ENCODE results near the gene TRIM24.
"Not testable (repeated sequence)": the region's sequence is repeated elsewhere in the genome, so short reads cannot be mapped to it uniquely, and the experiment has no call there.

TRIM24 gene

DNA sequence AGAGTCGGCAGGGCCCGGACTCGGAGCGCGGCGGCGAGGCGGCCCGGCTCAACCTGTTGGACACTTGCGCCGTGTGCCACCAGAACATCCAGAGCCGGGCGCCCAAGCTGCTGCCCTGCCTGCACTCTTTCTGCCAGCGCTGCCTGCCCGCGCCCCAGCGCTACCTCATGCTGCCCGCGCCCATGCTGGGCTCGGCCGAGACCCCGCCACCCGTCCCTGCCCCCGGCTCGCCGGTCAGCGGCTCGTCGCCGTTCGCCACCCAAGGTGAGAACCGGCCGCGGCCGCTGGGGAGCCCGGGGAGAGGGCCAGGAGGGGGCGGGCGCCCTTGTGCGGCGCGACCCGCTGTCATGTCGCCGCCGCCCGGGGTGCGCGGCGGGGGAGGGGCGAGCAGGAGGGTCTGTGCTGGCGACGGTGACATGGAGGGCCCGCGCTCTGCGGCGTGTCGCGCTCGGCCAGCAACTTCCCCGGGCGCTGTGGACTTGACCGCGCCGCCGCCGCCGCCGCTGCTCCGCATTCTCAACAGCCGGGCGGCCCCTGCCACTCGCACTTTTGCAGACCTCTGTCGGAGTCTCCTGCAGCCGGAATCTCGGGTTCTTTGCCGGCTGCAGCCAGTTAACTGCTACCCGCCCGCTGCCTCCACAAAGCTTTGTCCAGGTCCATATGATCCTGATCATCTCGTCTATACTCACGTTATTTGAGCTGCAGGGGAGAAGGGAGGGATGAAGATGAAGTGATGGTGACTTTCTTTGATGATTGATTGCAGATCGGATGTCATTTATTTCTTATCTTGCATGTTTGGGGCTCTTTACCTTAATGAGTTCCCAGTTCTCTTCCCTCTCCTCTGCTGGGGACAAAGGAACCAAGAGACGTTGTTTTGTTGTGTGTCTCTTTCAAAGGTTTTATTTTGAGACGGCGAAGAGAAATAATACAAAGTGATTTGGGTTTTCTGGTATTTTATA lies 869 bp downstream of the TRIM24 start:
- peak; percentile 67 for DNase-seq

DNA sequence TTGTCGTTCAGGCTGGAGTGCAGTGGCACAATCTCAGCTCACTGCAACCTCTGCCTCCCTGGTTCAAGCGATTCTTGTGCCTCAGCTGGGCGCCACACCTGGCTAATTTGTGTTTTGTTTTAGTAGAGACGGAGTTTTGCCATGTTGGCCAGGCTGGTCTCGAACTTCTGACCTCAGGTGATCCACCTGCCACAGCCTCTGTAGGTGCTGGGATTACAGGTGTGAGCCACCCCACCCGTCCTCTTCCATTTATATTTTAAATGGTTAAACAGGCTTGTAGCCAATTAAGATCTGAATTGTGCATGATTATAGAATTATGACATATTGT lies 3.2 kb downstream of the TRIM24 start:
- DNase-seq, result not testable (repeated sequence)

DNA sequence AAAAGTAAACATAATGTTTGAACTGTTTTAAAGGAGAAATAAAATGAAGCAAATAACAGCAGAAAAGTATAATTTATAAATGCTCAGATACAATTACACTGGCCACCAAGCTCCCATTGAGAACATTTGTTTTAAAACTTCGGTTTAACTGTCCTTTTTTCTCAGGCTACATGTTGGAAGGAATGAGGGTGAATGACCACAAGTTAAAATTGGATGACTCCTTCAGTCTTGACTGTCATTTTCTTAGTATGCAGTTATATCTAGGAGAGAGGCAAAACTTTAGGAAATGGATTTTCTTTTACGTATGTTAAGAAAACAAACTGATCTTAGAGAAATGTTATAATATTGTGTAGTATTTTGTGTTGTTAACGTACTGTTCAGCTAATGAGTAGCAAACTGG lies 5.0 kb downstream of the TRIM24 start:
- DNase-seq, result no peak

DNA sequence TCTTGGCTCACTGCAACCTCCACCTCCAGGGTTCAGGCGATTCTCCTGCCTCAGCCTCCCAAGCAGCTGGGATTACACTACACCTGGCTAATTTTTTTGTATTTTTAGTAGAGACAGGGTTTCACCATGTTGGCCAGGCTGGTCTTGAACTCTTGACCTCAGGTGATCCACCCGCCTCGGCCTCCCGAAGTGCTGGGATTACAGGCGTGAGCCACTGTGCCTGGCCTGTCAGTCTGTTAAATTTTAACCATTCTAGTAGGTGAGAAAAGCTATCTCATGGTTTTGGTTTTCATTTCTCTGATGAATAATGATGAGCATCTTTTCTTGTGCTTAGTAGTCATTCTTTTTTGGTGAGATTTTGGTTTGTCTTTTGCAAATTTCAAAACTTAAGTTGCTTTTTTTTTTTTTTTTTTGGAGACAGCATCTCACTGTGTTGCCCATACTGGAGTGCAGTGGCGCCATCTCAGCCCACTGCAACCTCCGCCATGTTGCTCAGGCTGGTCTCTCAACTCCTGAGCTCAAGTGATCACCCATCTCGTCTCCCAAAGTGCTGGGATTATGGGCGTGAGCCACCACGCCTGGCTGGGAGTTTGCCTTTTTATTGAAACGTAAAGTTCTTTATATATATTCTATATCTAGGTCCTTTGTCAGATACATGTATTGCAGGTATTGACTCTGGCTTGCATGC lies 6.2 kb downstream of the TRIM24 start:
- not testable (repeated sequence) for DNase-seq

DNA sequence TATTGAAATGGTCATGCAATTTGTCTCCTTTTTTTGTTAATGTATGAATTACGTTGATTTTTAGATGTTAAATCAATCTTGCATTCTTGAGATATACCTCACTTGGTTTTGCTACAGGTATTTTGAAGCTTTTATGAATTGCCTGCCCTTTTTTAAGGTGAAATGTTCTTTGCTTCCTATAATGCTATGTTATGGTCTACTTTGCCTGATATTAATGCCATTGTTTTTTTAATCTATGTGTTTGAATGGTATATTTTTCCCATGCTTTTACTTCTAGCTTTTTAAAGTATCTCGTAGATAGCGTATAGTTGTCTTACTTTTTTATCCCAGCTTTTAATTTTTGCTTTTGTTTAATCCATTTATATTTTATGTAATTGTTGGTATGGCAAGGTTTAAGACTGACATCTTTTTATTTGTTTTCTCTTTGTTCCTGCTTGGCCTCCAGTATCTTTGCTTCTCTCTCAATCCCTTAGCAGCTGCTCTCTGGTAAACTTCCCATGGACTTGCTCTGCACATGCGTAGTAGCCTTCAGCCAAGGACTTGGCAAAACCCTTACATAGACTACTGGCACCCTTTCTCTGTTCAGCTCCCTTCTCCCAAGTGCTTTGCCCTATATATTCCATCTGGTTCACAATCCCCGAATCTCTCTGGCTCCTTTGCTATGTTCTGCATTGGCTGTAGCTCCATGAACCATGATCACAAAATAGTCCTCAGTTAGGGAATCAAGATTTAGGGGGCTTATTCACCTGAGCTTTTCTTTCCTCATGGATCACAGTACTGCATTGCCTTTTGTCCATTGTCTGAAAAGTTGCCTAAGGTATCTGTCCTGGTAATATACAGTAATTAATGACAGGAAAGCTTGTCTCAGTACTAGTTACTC lies 8.4 kb downstream of the TRIM24 start:
- no peak for DNase-seq

DNA sequence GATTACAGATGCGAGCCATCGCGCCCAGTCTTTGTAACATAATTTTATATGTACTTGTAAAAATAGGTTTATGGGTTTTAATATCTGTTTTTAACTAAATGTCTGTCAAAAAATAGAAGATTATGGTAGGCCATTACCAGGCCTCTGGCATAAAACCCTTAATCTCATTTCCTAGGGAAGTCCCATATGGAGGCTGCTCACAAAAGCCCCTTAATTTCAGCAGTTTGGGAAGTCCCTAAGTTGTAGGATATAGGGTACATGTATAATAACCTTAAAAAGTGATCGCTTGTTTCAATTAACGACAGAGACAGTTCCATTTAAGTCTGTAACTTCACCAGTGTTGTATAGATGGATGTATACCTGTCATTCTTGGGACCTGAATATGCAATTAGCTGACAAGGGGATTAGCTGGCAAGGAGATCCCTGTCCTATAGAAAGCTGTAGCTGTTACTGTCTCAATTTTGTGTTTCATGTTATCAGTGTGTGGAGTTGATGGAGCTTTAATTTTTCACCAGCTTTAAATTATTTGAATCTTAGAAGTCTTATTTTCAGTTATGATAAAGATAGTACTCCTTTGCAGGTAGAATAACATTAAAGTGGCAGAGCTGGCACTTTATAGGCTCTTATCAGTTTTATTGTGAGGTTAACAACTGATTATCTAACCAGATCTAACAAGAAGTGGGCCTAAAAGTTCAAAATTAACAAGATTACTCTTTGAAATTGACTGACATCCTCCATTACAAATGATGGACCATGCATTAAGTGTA lies 10.5 kb downstream of the TRIM24 start:
- DNase-seq, result no peak

DNA sequence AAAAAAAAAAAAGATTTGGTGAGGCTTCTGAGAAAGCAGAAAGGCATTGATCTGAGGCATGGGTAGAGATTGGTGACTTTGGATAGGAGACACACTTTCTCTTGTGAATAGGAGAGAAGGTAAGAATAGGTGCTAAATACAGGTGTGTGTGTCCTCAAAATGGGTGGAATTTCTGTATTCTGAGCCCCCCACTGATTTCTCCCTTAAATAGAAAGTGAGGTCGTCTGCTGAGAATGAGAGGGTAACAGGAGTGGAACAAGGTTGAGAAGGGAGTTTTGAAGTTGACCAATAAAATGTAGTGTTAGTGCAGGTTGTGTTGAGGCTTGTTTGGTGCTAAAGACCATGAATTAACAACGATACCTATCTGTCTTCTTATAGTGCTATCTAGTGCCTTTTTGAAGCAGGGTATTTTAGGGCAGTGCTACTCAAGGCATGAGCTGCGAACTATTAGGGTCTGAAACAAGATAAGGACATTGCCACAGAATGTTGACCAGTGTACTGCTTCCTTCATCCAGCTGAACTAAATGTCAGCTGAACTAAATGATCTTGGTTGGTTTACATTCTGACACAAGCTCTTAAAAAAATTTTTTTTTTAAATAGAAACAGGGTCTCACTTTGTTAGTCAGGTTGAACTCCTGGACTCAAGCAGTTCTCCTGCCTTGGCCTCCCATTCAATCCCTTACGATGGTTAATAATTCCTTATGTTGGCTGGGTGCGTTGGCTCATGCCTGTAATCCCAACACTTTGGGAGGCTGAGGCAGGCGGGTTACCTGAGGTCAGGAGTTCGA lies 12.4 kb downstream of the TRIM24 start:
- no peak for DNase-seq

DNA sequence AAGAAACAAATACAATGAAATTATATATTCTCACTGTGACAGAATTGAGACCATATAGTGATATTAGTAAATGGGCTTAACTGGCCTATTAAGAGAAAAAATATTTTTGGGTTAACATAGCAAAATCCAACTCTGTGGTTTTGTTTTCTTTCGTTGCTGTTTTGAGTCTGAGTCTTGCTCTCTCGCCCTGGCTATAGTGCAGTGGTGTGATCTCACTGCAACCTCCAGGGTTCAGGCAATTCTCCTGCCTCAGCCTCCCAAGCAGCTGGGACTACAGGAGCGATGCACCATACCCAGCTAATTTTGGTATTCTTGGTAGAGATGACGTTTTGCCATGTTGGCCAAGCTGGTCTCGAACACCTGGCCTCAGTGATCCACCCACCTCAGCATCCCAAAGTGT lies 15.3 kb downstream of the TRIM24 start:
- DNase-seq, result no peak

DNA sequence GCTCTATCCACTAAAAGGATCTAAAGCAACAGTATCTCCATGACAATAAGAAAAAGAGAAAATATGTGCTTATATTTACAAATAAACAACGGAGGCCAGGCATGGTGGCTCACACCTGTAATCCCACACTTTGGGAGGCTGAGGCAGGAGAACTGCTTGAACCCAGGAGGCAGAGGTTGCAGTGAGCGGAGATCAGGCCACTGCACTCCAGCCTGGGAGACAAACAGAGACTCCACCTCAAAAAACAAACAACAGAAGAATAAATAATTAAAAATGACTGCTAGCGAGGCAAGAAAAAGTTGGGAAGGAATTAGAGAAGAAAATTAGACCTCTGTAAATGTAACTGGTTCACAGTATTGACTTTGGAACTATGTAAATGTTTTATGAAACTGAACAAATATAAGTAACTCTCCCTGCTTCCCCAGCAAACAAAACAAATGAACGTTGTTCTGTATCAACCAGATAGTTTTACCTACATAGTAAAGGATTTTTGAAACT lies 17.1 kb downstream of the TRIM24 start:
- DNase-seq, result no peak

DNA sequence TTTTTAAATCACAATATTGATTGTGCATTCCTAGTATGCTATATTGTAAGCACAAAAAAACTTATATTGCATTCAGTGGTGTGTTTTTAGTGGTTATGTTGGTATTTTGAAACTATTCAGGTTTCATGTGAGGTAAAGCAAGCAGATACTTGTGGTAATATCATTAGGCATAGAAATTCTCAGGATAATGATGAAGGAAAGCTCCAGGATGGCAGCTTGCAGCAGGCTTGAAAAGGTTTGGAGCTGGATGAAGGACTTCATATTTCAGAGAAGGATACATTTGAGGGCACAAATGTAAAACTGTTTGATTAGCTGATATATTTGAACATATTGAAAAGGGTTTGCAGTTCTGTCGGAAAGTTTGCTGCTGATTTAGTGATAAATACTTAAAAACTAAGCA lies 17.5 kb downstream of the TRIM24 start:
- no peak for DNase-seq

DNA sequence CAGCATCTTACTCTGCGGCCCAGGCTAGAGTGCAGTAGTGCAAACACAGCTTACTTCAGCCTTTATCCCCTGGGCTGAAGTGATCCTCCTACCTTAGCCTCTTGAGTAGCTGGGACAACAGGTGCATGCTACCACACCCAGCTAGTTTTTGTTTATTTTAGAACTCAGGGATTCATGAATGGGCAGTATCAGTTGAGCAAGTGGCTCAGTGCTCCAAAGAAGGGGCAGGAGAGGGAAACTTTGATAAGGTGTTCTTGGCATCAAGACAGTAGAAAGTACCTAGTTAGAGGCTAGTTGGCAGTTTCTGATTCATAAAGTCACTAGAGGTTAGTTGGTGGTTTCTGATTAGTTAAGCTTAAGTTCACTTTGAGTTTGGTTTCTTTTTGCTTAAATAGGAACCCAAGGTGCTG lies 18.4 kb downstream of the TRIM24 start:
- no peak for DNase-seq

DNA sequence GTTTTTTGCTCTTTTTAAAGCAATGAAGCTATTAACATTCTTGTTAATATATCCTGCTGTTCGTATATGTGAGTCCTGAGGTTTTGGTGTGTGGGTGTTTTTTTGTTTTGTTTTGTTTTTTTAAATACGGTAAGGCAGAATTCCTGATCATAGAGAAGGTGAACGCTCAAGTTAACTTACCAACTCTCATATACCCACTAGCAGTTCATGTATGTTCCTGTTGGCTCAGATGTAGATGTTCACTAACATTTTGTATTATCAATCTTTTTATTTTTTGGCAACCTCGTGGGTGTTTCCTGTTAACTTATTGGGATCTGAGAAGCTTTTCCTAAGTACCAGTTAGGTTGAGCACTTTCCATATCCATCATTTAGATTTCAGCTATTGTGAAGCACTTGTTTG lies 20.5 kb downstream of the TRIM24 start:
- no peak for DNase-seq

DNA sequence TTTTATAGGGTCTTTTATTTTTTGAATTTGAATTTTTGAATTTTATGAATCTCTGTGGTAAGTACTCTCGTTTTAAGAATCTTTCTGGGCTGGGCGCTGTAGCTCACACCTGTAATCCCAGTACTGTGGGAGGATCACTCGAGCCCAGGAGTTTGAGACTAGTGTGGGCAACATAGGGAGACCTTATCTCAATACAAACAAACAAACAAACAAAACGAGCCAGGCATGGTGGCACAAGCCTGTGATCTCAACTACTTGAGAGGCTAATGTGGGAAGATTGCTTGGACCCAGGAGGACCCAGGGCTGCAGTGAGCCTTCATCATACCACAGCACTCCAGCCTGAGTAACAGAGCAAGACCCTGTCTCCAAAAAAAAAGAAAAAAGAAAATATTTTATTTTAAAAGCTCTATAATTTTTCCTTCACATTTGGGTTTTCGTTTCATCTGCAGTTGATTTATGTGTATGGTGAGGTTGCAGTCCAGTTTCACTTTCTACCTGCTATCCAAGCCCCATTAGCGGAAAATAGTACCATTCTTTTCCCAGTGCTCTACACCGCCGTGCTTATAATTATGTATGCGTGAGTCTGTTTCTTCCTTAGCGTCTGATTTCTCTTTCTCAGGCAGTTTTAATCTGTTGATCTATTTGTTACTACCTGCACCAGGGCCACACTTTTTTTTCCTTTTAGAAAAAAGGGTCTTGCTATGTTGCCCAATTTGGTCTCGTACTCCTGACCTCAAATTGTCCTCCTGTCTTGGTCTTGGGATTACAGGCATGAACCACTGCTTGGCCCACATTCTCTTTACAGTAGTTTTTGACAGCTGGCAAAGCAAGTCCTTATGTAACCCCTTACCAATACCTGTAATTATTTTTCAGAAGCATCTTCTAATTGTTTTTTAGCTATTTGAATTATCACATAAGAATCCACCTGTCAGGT lies 21.7 kb downstream of the TRIM24 start:
- DNase-seq, result no peak

DNA sequence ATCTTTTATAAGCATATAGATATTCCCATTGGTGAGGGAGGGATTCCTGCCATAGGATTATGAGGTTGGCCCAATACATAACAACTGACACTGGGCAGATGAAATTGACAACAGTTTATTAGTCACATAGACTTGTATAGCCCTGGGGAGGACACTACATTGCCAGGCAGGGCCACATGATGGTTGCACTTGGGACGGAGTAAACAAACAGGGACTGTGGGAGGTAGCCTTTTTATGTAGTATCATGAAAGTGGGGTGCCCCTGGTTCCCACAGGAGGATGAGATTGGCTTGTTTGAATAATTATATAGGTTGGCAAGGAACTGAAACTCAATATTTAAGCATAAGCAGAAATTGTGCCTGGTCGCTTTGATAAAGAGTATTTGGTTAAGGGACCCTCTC lies 23.5 kb downstream of the TRIM24 start:
- DNase-seq, result no peak

DNA sequence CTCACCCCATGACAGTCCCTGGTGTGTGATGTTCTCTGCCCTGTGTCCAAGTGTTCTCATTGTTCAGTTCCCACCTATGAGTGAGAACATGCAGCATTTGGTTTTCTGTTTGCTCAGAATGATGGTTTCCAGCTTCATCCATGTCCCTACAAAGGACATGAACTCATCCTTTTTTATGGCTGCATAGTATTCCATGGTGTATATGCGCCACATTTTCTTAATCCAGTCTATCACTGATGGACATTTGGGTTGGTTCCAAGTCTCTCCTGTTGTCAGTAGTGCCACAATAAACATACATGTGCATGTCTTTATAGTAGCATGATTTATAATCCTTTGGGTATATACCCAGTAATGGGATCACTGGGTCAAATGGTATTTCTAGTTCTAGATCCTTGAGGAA lies 25.4 kb downstream of the TRIM24 start:
- not testable (repeated sequence) for DNase-seq

DNA sequence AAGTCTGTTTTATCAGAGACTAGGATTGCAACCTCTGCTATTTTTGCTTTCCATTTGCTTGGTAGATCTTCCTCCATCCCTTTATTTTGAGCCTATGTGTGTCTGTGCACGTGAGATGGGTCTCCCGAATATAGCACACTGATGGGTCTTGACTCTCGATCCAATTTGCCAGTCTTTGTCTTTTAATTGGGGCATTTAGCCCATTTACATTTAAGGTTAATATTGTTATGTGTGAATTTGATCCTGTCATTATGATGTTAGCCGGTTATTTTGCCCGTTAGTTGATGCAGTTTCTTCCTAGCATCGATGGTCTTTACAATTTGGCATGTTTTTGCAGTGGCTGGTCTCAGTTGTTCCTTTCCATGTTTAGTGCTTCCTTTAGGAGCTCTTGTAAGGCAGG lies 29.1 kb downstream of the TRIM24 start:
- DNase-seq, result not testable (repeated sequence)

DNA sequence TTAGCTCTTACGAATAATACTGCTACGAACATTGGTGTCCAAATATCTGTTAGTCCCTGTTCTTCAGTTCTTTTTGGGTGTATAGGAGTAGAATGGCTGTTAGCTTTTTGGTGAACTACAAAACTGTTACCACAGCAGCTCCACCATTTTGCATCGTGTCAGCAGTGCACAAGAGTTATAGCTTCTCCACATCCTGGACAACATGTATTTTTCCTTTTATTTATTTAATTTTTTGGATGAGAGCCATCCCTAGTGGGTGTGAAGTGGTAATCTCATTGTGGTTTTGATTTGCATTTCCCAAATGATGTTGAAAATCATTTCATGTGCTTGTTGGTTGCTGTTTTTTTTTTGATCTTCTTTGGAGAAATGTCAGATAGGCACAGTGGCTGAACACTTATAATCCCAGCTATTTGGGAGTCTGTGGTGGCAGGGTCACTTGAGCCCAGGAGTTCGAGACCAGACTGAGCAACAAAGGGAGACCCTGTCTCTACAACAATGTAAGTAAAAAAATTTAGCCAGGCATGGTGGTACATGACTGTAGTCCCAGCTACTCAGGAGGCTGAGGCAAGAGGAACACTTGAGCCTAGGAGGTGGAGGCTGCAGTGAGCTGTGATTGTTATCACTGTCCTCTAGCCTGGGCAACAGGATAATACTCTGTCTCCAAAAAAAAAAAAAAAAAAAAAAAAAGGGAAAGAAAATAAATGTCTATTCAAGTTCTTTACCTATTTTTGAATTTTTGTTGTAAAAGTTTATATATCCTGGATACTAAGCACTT lies 31.7 kb downstream of the TRIM24 start:
- DNase-seq, result no peak

DNA sequence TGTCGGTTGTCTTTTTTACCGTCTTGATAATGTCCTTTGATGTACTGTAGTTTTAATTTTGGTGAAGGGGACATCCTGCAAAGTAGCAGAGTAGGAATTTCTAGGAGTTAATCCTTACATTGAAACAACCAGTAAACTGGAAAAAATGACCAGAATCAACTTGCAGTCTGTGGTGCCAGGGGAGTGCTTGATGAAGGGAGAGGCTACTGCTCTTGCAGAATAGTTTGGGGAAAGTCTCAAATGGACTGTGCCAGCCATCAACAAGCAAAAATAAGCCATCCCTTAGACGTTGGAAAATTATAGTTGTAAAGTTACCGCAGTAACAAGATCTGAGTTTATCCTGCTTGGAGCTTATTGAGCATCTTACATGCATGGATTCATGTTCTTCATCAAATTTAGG lies 32.4 kb downstream of the TRIM24 start:
- DNase-seq, result no peak

DNA sequence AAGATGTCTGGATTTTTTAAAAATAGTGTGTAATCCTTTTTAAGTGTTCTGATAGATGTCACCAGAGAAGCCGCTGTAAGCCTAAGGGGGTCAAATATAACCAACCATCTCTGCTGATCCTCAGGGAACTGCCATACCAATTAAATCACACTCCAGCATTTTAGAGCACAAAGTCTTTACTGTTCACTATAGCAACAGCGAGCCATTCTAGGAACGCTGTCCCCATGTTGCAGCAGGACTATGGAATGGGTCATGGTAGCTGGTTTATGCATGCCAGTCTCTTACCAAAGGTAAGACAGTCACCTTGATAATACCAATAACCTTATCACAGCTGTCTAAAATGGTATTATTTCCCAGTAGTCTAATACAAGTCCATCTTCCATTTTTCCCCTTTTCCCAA lies 33.5 kb downstream of the TRIM24 start:
- DNase-seq, result no peak

DNA sequence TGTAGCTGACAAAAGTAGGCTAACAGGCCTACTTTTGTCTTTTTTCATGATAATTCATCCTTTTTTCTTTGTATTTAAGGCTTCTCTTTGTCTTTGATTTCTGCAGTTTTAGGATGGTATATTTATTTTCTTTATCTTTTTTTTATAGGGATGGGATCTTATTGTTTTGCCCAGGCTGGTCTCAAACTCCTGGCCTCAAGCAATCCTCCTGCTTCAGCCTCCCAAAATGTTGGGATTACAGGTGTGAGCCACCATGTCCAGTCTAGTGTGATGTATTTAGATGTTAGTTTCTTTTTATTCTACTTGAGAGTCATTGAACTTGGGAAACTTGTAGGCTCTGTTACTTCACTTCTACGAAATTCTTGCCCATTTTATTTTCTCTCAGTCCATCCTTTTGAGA lies 35.4 kb downstream of the TRIM24 start:
- no peak for DNase-seq
